IMR-90 (cell line): ENCODE data around the gene HTT. TPM values are rescaled to one million over a fixed set of nuclear protein-coding genes. Genes with fewer than 3 reads are reported as not detected.
A peak's percentile ranks its signal among the peaks of the same experiment; 100 is the strongest.

ENCODE experiments used
- ATAC-seq: fragments of 200-7000 bp; cut with Tn5 transposase; 2 replicates; pipeline ENCODE4 v1.9.1; 2020; ENCODE audit warnings: low read depth, mild to moderate bottlenecking, moderate library complexity
- BruUV-seq: library from RNA; stranded (reverse); fragments of 400-500 nt; replicated peaks from 2 replicates; lab custom pipeline; 2021; lab: Mats Ljungman, UMichigan
- CTCF ChIA-PET: fragments of 300-600 bp; formaldehyde crosslinking; extraction: SDS; loops from one replicate; lab custom pipeline; 2021; ENCODE audit warnings: antibody characterized with exemption; lab: Yijun Ruan, JAX
- POLR2A ChIA-PET: fragments of 300-600 bp; sonication (Branson Sonifier 250); formaldehyde crosslinking; loops from one replicate; lab custom pipeline; 2022; ENCODE audit warnings: antibody characterized with exemption; ENCODE audit not compliant: unreplicated experiment; lab: Charles Lee
- DNase-seq: peaks from one replicate; pipeline ENCODE4 v3.0.0; 2013
- H2AFZ ChIP-seq: replicated peaks from 2 replicates; pipeline ENCODE3; 2013; ENCODE audit warnings: low read length, mild to moderate bottlenecking; ENCODE audit not compliant: poor library complexity
- H2AK5ac ChIP-seq: 2 replicates; pipeline ENCODE4 v1.6.1; 2013; ENCODE audit warnings: low read depth, low read length, inconsistent platforms
- H2AK9ac ChIP-seq: replicated peaks from 2 replicates; pipeline ENCODE3; 2013; ENCODE audit warnings: mild to moderate bottlenecking, low read depth, low read length, moderate library complexity; ENCODE audit not compliant: poor library complexity
- H2BK120ac ChIP-seq: 2 replicates; pipeline ENCODE4 v1.6.1; 2013; ENCODE audit warnings: low read depth, low read length, inconsistent platforms
- H2BK15ac ChIP-seq: 3 replicates; pipeline ENCODE4 v1.6.1; 2013; ENCODE audit warnings: low read depth, low read length, inconsistent platforms
- H2BK20ac ChIP-seq: 2 replicates; pipeline ENCODE4 v1.6.1; 2013; ENCODE audit warnings: low read depth, mild to moderate bottlenecking, inconsistent platforms, low read length, moderate library complexity
- H2BK5ac ChIP-seq: 2 replicates; pipeline ENCODE4 v1.6.1; 2013; ENCODE audit warnings: mild to moderate bottlenecking, low read depth, low read length, inconsistent platforms; ENCODE audit not compliant: poor library complexity, severe bottlenecking
- H3K14ac ChIP-seq: replicated peaks from 2 replicates; pipeline ENCODE4 v1.6.1; 2013; ENCODE audit warnings: low read depth, low read length, inconsistent platforms
- H3K18ac ChIP-seq: 2 replicates; pipeline ENCODE4 v1.6.1; 2013; ENCODE audit warnings: low read depth, low read length, control low read depth
- H3K23ac ChIP-seq: 2 replicates; pipeline ENCODE4 v1.6.1; 2013; ENCODE audit warnings: low read depth, low read length, inconsistent platforms
- H3K27ac ChIP-seq: 2 replicates; pipeline ENCODE4 v1.5.1; 2013; ENCODE audit warnings: mild to moderate bottlenecking, control low read depth, low read length; ENCODE audit not compliant: insufficient read depth
- H3K27me3 ChIP-seq: 2 replicates; pipeline ENCODE4 v1.6.1; 2013; ENCODE audit warnings: low read length; ENCODE audit not compliant: control insufficient read depth, insufficient read depth
- H3K36me3 ChIP-seq: 2 replicates; pipeline ENCODE4 v1.6.1; 2013; ENCODE audit warnings: low read length, mixed read lengths; ENCODE audit not compliant: control insufficient read depth, insufficient read depth
- H3K4ac ChIP-seq: 2 replicates; pipeline ENCODE4 v1.6.1; 2013; ENCODE audit warnings: low read depth, low read length, inconsistent platforms
- H3K4me1 ChIP-seq: 2 replicates; pipeline ENCODE4 v1.6.1; 2013; ENCODE audit warnings: low read length, mixed read lengths; ENCODE audit not compliant: control insufficient read depth, insufficient read depth
- H3K4me2 ChIP-seq: 2 replicates; pipeline ENCODE4 v1.6.1; 2013; ENCODE audit warnings: low read depth, mild to moderate bottlenecking, control low read depth, low read length, moderate library complexity
- H3K4me3 ChIP-seq: 2 replicates; pipeline ENCODE4 v1.5.1; 2013; ENCODE audit warnings: low read depth, mild to moderate bottlenecking, control low read depth, low read length, moderate library complexity; ENCODE audit not compliant: insufficient read depth
- H3K56ac ChIP-seq: 2 replicates; pipeline ENCODE4 v1.6.1; 2013; ENCODE audit warnings: low read length, inconsistent platforms; ENCODE audit not compliant: insufficient read depth; ENCODE audit errors: extremely low read depth
- H3K79me1 ChIP-seq, 2 experiments: 2 replicates each; pipeline ENCODE4 v1.6.1; 2013; ENCODE audit warnings: low read length in 2 of 2, inconsistent platforms in 1 of 2, low read depth in 1 of 2
- H3K9ac ChIP-seq: 2 replicates; pipeline ENCODE4 v1.6.1; 2013; ENCODE audit warnings: low read depth, low read length, control low read depth
- H3K9me1 ChIP-seq: 2 replicates; pipeline ENCODE4 v1.6.1; 2013; ENCODE audit warnings: low read length, inconsistent platforms; ENCODE audit not compliant: insufficient read depth
- H3K9me3 ChIP-seq: 2 replicates; pipeline ENCODE4 v1.6.1; 2013; ENCODE audit warnings: low read length; ENCODE audit not compliant: control insufficient read depth, insufficient read depth
- H4K20me1 ChIP-seq: 2 replicates; pipeline ENCODE4 v1.6.1; 2013; ENCODE audit warnings: low read length, inconsistent platforms; ENCODE audit not compliant: insufficient read depth
- H4K5ac ChIP-seq: 2 replicates; pipeline ENCODE4 v1.6.1; 2013; ENCODE audit warnings: mild to moderate bottlenecking, low read depth, low read length, control low read depth
- H4K8ac ChIP-seq, 2 experiments: 2 replicates each; pipeline ENCODE4 v1.6.1; 2013; ENCODE audit warnings: low read depth in 2 of 2, low read length in 2 of 2, control low read depth in 1 of 2, inconsistent platforms in 1 of 2
- H4K91ac ChIP-seq: 2 replicates; pipeline ENCODE4 v1.6.1; 2013; ENCODE audit warnings: low read depth, low read length, inconsistent platforms; ENCODE audit not compliant: insufficient read depth
- BHLHE40 ChIP-seq: fragments of 150-350 bp; IDR thresholded peaks from 2 replicates; pipeline ENCODE4 v1.6.1; 2016; ENCODE audit warnings: mild to moderate bottlenecking, low read depth, low read length
- CEBPB ChIP-seq: IDR thresholded peaks from 2 replicates; pipeline ENCODE4 v1.6.1; 2012; ENCODE audit warnings: low read depth, low read length, improper control_type of control experiment
- CHD1 ChIP-seq: IDR thresholded peaks from 2 replicates; pipeline ENCODE4 v1.6.1; 2012; ENCODE audit warnings: low read depth, low read length, improper control_type of control experiment
- FOS ChIP-seq: fragments of 150-350 bp; IDR thresholded peaks from 2 replicates; pipeline ENCODE4 v1.6.1; 2016; ENCODE audit warnings: low read depth, low read length
- MAFK ChIP-seq: IDR thresholded peaks from 2 replicates; pipeline ENCODE4 v1.6.1; 2012; ENCODE audit warnings: low read depth, low read length, improper control_type of control experiment
- MAZ ChIP-seq: IDR thresholded peaks from 2 replicates; pipeline ENCODE4 v1.6.1; 2012; ENCODE audit warnings: low read depth, mild to moderate bottlenecking, low read length, improper control_type of control experiment, moderate library complexity, borderline replicate concordance
- NFE2L2 ChIP-seq: fragments of 150-350 bp; IDR thresholded peaks from 2 replicates; pipeline ENCODE4 v1.6.1; 2016; ENCODE audit warnings: low read depth, mild to moderate bottlenecking, low read length
- POLR2A ChIP-seq: IDR thresholded peaks from 2 replicates; pipeline ENCODE4 v1.6.1; 2012; ENCODE audit warnings: mild to moderate bottlenecking, low read depth, low read length
- RAD21 ChIP-seq: IDR thresholded peaks from 2 replicates; pipeline ENCODE4 v1.6.1; 2012; ENCODE audit warnings: low read length, improper control_type of control experiment
- RCOR1 ChIP-seq: IDR thresholded peaks from 2 replicates; pipeline ENCODE4 v1.6.1; 2012; ENCODE audit warnings: mild to moderate bottlenecking, low read length, improper control_type of control experiment; ENCODE audit not compliant: insufficient replicate concordance
- RFX5 ChIP-seq: IDR thresholded peaks from 2 replicates; pipeline ENCODE4 v1.8.0; 2012; ENCODE audit warnings: low read depth, mild to moderate bottlenecking, low read length, moderate library complexity
- SMC3 ChIP-seq: fragments of 150-350 bp; IDR thresholded peaks from 2 replicates; pipeline ENCODE4 v1.6.1; 2016; ENCODE audit warnings: low read depth, mild to moderate bottlenecking, antibody characterized with exemption, low read length, moderate library complexity
- WGBS, 2 experiments: methylation state at CpG; one replicate each; pipeline versions ENCODE4 v1.1.5 to v1.1.7; 2013; ENCODE audit warnings: missing lambda C conversion rate in 2 of 2; ENCODE audit not compliant: insufficient read length in 1 of 2; ENCODE audit errors: extremely low coverage in 2 of 2; 5-methylcytosine and 5-hydroxymethylcytosine counted together
- dilution Hi-C: fragments of 300-500 bp; cut with HindIII; formaldehyde crosslinking; loops from one replicate; pipeline ENCODE4 v1.14.3; 2018; ENCODE audit warnings: low sequenced_read_pairs; ENCODE audit not compliant: unreplicated experiment
- in situ Hi-C: fragments of 300-500 bp; cut with MboI; formaldehyde crosslinking; loops from 3 replicates; pipeline ENCODE4 v1.14.3; 2019; ENCODE audit warnings: low sequenced_read_pairs, inconsistent platforms, mixed read lengths
- intact Hi-C: fragments of 100-400 bp; cut with micrococcal nuclease; formaldehyde crosslinking; loops from 2 replicates; pipeline ENCODE4 v1.10.0; 2022
- polyA plus RNA-seq, 3 experiments: library from polyadenylated mRNA; depleted of rRNA; stranded (reverse); fragments of >200 nt; gene quantifications; 2 replicates each; pipeline ENCODE4 v1.2.3, GENCODE V29; 2012; ENCODE audit warnings: low replicate concordance in 1 of 3
- total RNA-seq: library from RNA; depleted of rRNA; stranded (reverse); fragments of >200 nt; gene quantifications from 2 replicates; pipeline ENCODE4 v1.2.3, GENCODE V29; 2012
- TF ChIP-seq, protein P1 (sequence below): fragments of 150-350 bp; IDR thresholded peaks from 2 replicates; pipeline ENCODE4 v1.6.1; 2016; ENCODE audit warnings: low read depth, mild to moderate bottlenecking, low read length, moderate library complexity, borderline replicate concordance
- TF ChIP-seq, protein P2 (sequence below): fragments of 150-350 bp; IDR thresholded peaks from 2 replicates; pipeline ENCODE4 v1.6.1; 2017; ENCODE audit warnings: mild to moderate bottlenecking, antibody characterized with exemption, low read length, low read depth
- TF ChIP-seq, protein P3 (sequence below): conservative IDR thresholded peaks from 2 replicates; pipeline ENCODE4 v1.5.1; 2012; ENCODE audit warnings: mild to moderate bottlenecking, low read depth, low read length, improper control_type of control experiment

Gene HTT
- total and polyA plus RNA-seq, 2 of the 4 experiments (the other 2 are of a cell fraction) = 11.6 to 14.3 TPM

DNA sequence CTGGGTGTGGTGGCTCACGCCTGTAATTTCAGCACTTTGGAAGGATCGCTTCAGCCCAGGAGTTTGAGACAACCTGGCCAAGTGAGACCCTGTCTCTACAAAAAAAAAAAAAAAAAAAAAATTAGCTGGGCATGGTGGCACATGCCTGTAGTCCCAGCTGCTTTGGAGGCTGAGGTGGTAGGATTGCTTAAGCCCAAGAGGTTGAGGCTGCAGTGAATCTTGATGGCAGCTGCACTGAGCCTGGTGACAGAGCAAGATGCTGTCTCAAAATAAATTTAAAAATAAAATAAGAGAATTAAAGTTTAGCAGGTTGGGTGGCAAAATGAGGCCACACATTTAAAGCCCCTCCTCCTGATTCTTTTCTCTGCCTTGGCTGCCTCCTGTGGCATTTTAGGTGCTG lies 47.1 kb downstream of the HTT start:
- no peak overlapping the region for H4K91ac ChIP-seq
- no peak overlapping the region for H2BK5ac ChIP-seq
- no peak overlapping the region for H3K4me3 ChIP-seq
- peaks cover 16% of the 10 kb centered on the region for H3K36me3 ChIP-seq
- peak overlapping the region; percentile 11; the same call in 1 of the 2 replicates for H2AK5ac ChIP-seq
- H3K23ac ChIP-seq = peak overlapping the region; percentile 91; the same call in 1 of the 2 replicates
- H2AK9ac ChIP-seq = peak overlapping the region; percentile 89
- dilution Hi-C loops = no loop called here
- H3K9me1 ChIP-seq = peaks cover 3% of the 10 kb centered on the region
- no peak for TF ChIP-seq MAFK
- no peak for TF ChIP-seq RCOR1
- TF ChIP-seq MAZ = no peak
- TF ChIP-seq RFX5 = no peak
- no peak for TF ChIP-seq POLR2A
- TF ChIP-seq, protein P1, sequence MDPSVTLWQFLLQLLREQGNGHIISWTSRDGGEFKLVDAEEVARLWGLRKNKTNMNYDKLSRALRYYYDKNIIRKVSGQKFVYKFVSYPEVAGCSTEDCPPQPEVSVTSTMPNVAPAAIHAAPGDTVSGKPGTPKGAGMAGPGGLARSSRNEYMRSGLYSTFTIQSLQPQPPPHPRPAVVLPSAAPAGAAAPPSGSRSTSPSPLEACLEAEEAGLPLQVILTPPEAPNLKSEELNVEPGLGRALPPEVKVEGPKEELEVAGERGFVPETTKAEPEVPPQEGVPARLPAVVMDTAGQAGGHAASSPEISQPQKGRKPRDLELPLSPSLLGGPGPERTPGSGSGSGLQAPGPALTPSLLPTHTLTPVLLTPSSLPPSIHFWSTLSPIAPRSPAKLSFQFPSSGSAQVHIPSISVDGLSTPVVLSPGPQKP = no peak
- TF ChIP-seq, protein P2, sequence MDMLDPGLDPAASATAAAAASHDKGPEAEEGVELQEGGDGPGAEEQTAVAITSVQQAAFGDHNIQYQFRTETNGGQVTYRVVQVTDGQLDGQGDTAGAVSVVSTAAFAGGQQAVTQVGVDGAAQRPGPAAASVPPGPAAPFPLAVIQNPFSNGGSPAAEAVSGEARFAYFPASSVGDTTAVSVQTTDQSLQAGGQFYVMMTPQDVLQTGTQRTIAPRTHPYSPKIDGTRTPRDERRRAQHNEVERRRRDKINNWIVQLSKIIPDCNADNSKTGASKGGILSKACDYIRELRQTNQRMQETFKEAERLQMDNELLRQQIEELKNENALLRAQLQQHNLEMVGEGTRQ = no peak
- TF ChIP-seq RAD21 = no peak
- TF ChIP-seq BHLHE40 = no peak
- TF ChIP-seq CEBPB = no peak
- TF ChIP-seq, protein P3, sequence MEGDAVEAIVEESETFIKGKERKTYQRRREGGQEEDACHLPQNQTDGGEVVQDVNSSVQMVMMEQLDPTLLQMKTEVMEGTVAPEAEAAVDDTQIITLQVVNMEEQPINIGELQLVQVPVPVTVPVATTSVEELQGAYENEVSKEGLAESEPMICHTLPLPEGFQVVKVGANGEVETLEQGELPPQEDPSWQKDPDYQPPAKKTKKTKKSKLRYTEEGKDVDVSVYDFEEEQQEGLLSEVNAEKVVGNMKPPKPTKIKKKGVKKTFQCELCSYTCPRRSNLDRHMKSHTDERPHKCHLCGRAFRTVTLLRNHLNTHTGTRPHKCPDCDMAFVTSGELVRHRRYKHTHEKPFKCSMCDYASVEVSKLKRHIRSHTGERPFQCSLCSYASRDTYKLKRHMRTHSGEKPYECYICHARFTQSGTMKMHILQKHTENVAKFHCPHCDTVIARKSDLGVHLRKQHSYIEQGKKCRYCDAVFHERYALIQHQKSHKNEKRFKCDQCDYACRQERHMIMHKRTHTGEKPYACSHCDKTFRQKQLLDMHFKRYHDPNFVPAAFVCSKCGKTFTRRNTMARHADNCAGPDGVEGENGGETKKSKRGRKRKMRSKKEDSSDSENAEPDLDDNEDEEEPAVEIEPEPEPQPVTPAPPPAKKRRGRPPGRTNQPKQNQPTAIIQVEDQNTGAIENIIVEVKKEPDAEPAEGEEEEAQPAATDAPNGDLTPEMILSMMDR = no peak
- TF ChIP-seq NFE2L2 = no peak
- no peak for TF ChIP-seq SMC3
- no peak for TF ChIP-seq FOS
- TF ChIP-seq CHD1 = no peak
- H3K4ac ChIP-seq = peak overlapping the region; percentile 75; the same call in 1 of the 2 replicates
- H3K9me3 ChIP-seq = no peaks in the 10 kb centered on the region
- H3K27ac ChIP-seq = no peak overlapping the region
- CTCF ChIA-PET = interaction anchor here (1.4 to 3.2 kb wide), 2 partner anchors 13 to 14 kb away, joined by 3 to 15 read pairs; no protein-coding TSS in a partner anchor
- intact Hi-C loops = no loop called here
- 0 out of 2 replicates have a peak overlapping the region, but pooled peaks have one; percentile 38 for H2BK120ac ChIP-seq
- ATAC-seq = no peak
- BruUV-seq = no TSS peak
- H3K4me1 ChIP-seq = peaks cover 6% of the 10 kb centered on the region
- POLR2A ChIA-PET = interaction anchor here (0.6 kb wide), 1 partner anchor 172 kb away, joined by 4 read pairs; no protein-coding TSS in a partner anchor
- H2BK20ac ChIP-seq = no peak overlapping the region
- no peak overlapping the region for H3K56ac ChIP-seq
- peaks cover 11 to 20% of the 10 kb centered on the region in 2 experiments; a peak in 2 of 4 replicates for H3K79me1 ChIP-seq
- H4K20me1 ChIP-seq = peaks cover 5% of the 10 kb centered on the region; the same call in 1 of the 2 replicates
- no peak overlapping the region for H4K5ac ChIP-seq
- no peak for DNase-seq
- H4K8ac ChIP-seq = peak overlapping the region; percentile 21 to 52; a peak in 2 of 4 replicates
- no peak overlapping the region for H2BK15ac ChIP-seq
- no peak overlapping the region for H3K18ac ChIP-seq
- no CpG with 5 or more reads among the region's 2 CpGs for WGBS, 2 experiments
- peak overlapping the region; percentile 85 for H2AFZ ChIP-seq
- in situ Hi-C loops = no loop called here
- H3K4me2 ChIP-seq = no peak overlapping the region
- H3K14ac ChIP-seq = peak overlapping the region; percentile 77
- no peak overlapping the region for H3K9ac ChIP-seq
- H3K27me3 ChIP-seq = no peaks in the 10 kb centered on the region
